Measurements from ENCODE around the gene TEX47.

The TEX47 gene

GRCh38 chr7:88775838-88776237 lies 19.7 kb downstream of the TEX47 start:
- TF ChIP-seq TAF1 (IDR thresholded peaks at IDR 0.05; ENCODE audit: borderline replicate concordance, low read depth, low read length): no peak
- no peak for TF ChIP-seq POLR2A (IDR thresholded peaks at IDR 0.05; ENCODE audit: low read depth, low read length)
- no peak for TF ChIP-seq POLR2AphosphoS5 (IDR thresholded peaks at IDR 0.05; ENCODE audit: low read depth, low read length)
- FAIRE-seq (no peak), DNase-seq (ENCODE audit: insufficient read length) (no peak)

- no peak for DNase-seq (ENCODE audit: insufficient read length)
- FAIRE-seq: no peak
- no peak for TF ChIP-seq POLR2AphosphoS5 (IDR thresholded peaks at IDR 0.05; ENCODE audit: low read depth, low read length)
- TF ChIP-seq POLR2A (IDR thresholded peaks at IDR 0.05; ENCODE audit: low read depth, low read length): no peak
- TF ChIP-seq TAF1 (IDR thresholded peaks at IDR 0.05; ENCODE audit: borderline replicate concordance, low read depth, low read length): no peak
These were observed 22.8 kb downstream of the TEX47 start for GRCh38 chr7:88772776-88773175.

- no peak for FAIRE-seq
- TF ChIP-seq TAF1 (IDR thresholded peaks at IDR 0.05; ENCODE audit: borderline replicate concordance, low read depth, low read length) (no peak), POLR2AphosphoS5 (IDR thresholded peaks at IDR 0.05; ENCODE audit: low read depth, low read length) (no peak), POLR2A (IDR thresholded peaks at IDR 0.05; ENCODE audit: low read depth, low read length) (no peak)
These were observed 24.1 kb downstream of the TEX47 start for GRCh38 chr7:88771417-88771816.

GRCh38 chr7:88761779-88762178 lies 33.8 kb downstream of the TEX47 start:
- no peak for FAIRE-seq
- no peak for DNase-seq (ENCODE audit: insufficient read length)

More at GRCh38 chr7:88771417-88771816, 24.1 kb downstream of the TEX47 start:
- DNase-seq (ENCODE audit: insufficient read length): no peak

GRCh38 chr7:88760136-88760515 lies 35.4 kb downstream of the TEX47 start:
- FAIRE-seq: no peak
- TF ChIP-seq POLR2A (IDR thresholded peaks at IDR 0.05; ENCODE audit: low read depth, low read length) (no peak), TAF1 (IDR thresholded peaks at IDR 0.05; ENCODE audit: borderline replicate concordance, low read depth, low read length) (no peak), POLR2AphosphoS5 (IDR thresholded peaks at IDR 0.05; ENCODE audit: low read depth, low read length) (no peak)
- DNase-seq (ENCODE audit: insufficient read length): no peak

More at GRCh38 chr7:88761779-88762178, 33.8 kb downstream of the TEX47 start:
- TF ChIP-seq POLR2A (IDR thresholded peaks at IDR 0.05; ENCODE audit: low read depth, low read length) (no peak), POLR2AphosphoS5 (IDR thresholded peaks at IDR 0.05; ENCODE audit: low read depth, low read length) (no peak), TAF1 (IDR thresholded peaks at IDR 0.05; ENCODE audit: borderline replicate concordance, low read depth, low read length) (no peak)

- FAIRE-seq (no peak), DNase-seq (ENCODE audit: insufficient read length) (no peak)
- TF ChIP-seq POLR2AphosphoS5 (IDR thresholded peaks at IDR 0.05; ENCODE audit: low read depth, low read length) (no peak), TAF1 (IDR thresholded peaks at IDR 0.05; ENCODE audit: borderline replicate concordance, low read depth, low read length) (no peak), POLR2A (IDR thresholded peaks at IDR 0.05; ENCODE audit: low read depth, low read length) (no peak)
These were observed 36.1 kb downstream of the TEX47 start, which contains the start of gene ZNF804B for GRCh38 chr7:88759230-88760135. Gene ZNF804B (plus strand): TSS chr7:88759700. CDS start chr7:88759977, 277 bp downstream.

GRCh38 chr7:88758381-88759229 lies 36.9 kb downstream of the TEX47 start:
- no peak for TF ChIP-seq TAF1 (IDR thresholded peaks at IDR 0.05; ENCODE audit: borderline replicate concordance, low read depth, low read length)
- TF ChIP-seq POLR2AphosphoS5 (IDR thresholded peaks at IDR 0.05; ENCODE audit: low read depth, low read length): no peak
- no peak for TF ChIP-seq POLR2A (IDR thresholded peaks at IDR 0.05; ENCODE audit: low read depth, low read length)
- no peak for FAIRE-seq
- DNase-seq (ENCODE audit: insufficient read length): no peak

- FAIRE-seq (no peak), DNase-seq (ENCODE audit: insufficient read length) (no peak)
- TF ChIP-seq TAF1 (IDR thresholded peaks at IDR 0.05; ENCODE audit: borderline replicate concordance, low read depth, low read length): no peak
- no peak for TF ChIP-seq POLR2A (IDR thresholded peaks at IDR 0.05; ENCODE audit: low read depth, low read length)
- no peak for TF ChIP-seq POLR2AphosphoS5 (IDR thresholded peaks at IDR 0.05; ENCODE audit: low read depth, low read length)
These were observed 38.2 kb downstream of the TEX47 start for GRCh38 chr7:88757371-88757770.

- DNase-seq (ENCODE audit: insufficient read length) (no peak), FAIRE-seq (no peak)
- TF ChIP-seq POLR2A (IDR thresholded peaks at IDR 0.05; ENCODE audit: low read depth, low read length) (no peak), TAF1 (IDR thresholded peaks at IDR 0.05; ENCODE audit: borderline replicate concordance, low read depth, low read length) (no peak), POLR2AphosphoS5 (IDR thresholded peaks at IDR 0.05; ENCODE audit: low read depth, low read length) (no peak)
These were observed 38.7 kb downstream of the TEX47 start for GRCh38 chr7:88756802-88757201.

GRCh38 chr7:88746126-88746525 lies 49.4 kb downstream of the TEX47 start:
- TF ChIP-seq TAF1 (IDR thresholded peaks at IDR 0.05; ENCODE audit: borderline replicate concordance, low read depth, low read length) (no peak), POLR2A (IDR thresholded peaks at IDR 0.05; ENCODE audit: low read depth, low read length) (no peak), POLR2AphosphoS5 (IDR thresholded peaks at IDR 0.05; ENCODE audit: low read depth, low read length) (no peak)
- DNase-seq (ENCODE audit: insufficient read length) (no peak), FAIRE-seq (no peak)
